Measurements from ENCODE around the gene ARHGAP15. TPM values are rescaled to one million over a fixed set of nuclear protein-coding genes. Genes with fewer than 3 reads are reported as not detected.

Gene ARHGAP15
- total and polyA plus RNA-seq, 12 donors: 4.7 to 33.8 (median 10.4) TPM

DNA sequence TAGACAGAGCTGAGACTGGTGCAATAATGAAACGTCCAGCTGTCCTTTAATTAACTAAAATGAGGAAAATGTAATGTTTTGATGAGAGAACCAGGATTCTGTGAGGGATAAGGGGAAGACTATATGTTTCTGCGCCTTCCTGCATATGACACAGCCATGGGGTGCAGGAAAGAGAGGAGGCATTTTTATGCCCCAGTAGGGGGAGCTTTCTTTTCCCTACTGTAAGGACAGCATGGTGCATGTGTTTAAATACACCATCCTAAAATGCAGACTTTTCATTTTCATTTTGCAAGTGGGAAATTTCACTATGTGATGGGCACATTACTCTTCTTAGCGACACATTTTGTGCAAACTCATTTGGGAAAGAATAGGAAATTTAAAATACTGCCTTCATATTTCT lies 446.1 kb downstream of the ARHGAP15 start:
- DNase-seq: no peak
- no peak overlapping the region for H3K4me3 ChIP-seq
- H3K9me3 ChIP-seq (replicated peaks in 1 of 3): no peaks in the 10 kb centered on the region
- no peaks in the 10 kb centered on the region for H3K36me3 ChIP-seq (replicated peaks in 1 of 2)
- no peaks in the 10 kb centered on the region for H3K27me3 ChIP-seq
- no peak for TF ChIP-seq POLR2A (IDR thresholded peaks at IDR 0.05)
- TF ChIP-seq, protein P1, sequence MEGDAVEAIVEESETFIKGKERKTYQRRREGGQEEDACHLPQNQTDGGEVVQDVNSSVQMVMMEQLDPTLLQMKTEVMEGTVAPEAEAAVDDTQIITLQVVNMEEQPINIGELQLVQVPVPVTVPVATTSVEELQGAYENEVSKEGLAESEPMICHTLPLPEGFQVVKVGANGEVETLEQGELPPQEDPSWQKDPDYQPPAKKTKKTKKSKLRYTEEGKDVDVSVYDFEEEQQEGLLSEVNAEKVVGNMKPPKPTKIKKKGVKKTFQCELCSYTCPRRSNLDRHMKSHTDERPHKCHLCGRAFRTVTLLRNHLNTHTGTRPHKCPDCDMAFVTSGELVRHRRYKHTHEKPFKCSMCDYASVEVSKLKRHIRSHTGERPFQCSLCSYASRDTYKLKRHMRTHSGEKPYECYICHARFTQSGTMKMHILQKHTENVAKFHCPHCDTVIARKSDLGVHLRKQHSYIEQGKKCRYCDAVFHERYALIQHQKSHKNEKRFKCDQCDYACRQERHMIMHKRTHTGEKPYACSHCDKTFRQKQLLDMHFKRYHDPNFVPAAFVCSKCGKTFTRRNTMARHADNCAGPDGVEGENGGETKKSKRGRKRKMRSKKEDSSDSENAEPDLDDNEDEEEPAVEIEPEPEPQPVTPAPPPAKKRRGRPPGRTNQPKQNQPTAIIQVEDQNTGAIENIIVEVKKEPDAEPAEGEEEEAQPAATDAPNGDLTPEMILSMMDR (IDR thresholded peaks at IDR 0.05): peak in 2 of 6 experiments; percentile 7 to 25
- no peak overlapping the region for H3K27ac ChIP-seq
- 68 to 81% (median 80%) methylated on average over 3 of the region's 3 CpGs for WGBS, 4 donors
- H3K4me1 ChIP-seq (replicated peaks in 1 of 2): no peaks in the 10 kb centered on the region
- intact Hi-C loops (cut with DNase I): no loop called here

DNA sequence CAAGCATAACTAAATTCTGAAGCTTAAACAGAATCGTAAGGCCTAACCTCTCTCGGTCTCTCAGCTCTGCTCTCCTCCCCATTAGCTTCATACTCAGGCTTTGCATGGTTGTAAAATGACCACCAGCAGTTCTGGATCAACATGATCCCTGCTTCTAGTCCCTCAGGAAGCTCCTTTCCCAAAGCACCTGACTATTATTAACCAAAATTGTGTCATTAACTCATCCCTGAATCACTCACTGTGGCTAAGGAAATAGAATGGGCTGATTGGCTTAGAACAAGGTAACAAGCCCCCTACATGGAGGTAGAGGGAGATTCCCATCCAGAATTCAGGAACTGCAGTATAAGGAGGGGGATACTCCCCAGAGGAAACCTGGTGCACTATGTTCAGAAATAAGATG lies 448.3 kb downstream of the ARHGAP15 start:
- no peak overlapping the region for H3K27ac ChIP-seq
- no peaks in the 10 kb centered on the region for H3K4me1 ChIP-seq (replicated peaks in 1 of 2)
- intact Hi-C loops (cut with DNase I): no loop called here
- no peaks in the 10 kb centered on the region for H3K27me3 ChIP-seq
- TF ChIP-seq POLR2A (IDR thresholded peaks at IDR 0.05): no peak
- TF ChIP-seq, protein P1 (IDR thresholded peaks at IDR 0.05): no peak
- no peak overlapping the region for H3K4me3 ChIP-seq
- no peak for DNase-seq
- H3K36me3 ChIP-seq (replicated peaks in 1 of 2): no peaks in the 10 kb centered on the region
- no peaks in the 10 kb centered on the region for H3K9me3 ChIP-seq (replicated peaks in 1 of 3)
- 85 to 100% (median 94%) methylated on average over 2 of the region's 2 CpGs for WGBS, 4 donors

DNA sequence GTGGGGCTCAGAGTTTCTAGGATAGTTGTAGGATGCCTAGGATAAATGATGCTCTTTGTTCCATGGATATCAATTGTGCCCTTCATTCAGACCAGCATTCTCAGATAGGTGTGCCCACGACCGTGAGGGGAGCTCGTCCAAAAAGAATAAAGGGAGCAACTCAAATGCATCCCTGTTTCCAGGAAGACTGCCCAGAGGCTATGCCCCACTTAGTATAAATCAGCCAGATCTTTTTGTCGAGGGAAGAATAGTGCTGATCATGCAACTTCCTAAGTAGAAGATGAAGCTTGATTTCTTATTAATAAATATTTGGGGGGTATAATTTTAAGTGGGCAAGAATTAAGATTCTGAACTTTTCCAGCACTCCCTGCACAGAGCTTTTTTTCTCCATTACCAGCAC lies 450.2 kb downstream of the ARHGAP15 start:
- 68 to 74% (median 72%) methylated on average over 4 of the region's 4 CpGs for WGBS, 4 donors
- Histone ChIP-seq H3K27ac (no peak overlapping the region), H3K4me3 (no peak overlapping the region), H3K27me3 (no peaks in the 10 kb centered on the region), H3K9me3 (replicated peaks in 1 of 3) (no peaks in the 10 kb centered on the region), H3K4me1 (replicated peaks in 1 of 2) (no peaks in the 10 kb centered on the region), H3K36me3 (replicated peaks in 1 of 2) (no peaks in the 10 kb centered on the region)
- intact Hi-C loops (cut with DNase I): no loop called here
- no peak for TF ChIP-seq POLR2A (IDR thresholded peaks at IDR 0.05)
- TF ChIP-seq, protein P1 (IDR thresholded peaks at IDR 0.05): no peak
- DNase-seq: no peak

DNA sequence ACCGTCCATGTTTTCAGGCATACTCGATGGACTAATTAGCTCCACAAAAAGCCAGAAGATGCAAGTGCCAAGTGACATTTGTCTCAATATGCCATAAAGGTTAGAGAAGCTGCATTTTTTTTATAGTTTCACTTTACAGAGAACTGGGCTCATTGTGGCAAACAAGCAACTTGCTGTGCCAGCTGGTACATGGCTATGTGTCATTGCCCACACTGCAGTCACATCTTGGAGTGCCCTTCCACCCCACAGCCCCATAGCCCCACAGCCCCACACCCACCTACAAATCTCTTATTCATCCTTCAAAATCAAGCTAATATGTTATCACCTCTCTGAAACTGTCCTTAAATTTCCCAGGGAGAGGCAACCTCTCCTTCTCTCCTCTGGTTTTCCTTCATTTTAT lies 451.9 kb downstream of the ARHGAP15 start:
- WGBS, 4 donors: 79 to 86% (median 80%) methylated on average over 2 of the region's 2 CpGs
- Histone ChIP-seq H3K4me3 (no peak overlapping the region), H3K9me3 (replicated peaks in 1 of 3) (no peaks in the 10 kb centered on the region), H3K27ac (no peak overlapping the region), H3K4me1 (replicated peaks in 1 of 2) (no peaks in the 10 kb centered on the region), H3K27me3 (no peaks in the 10 kb centered on the region), H3K36me3 (replicated peaks in 1 of 2) (no peaks in the 10 kb centered on the region)
- TF ChIP-seq, protein P1 (IDR thresholded peaks at IDR 0.05): no peak
- TF ChIP-seq POLR2A (IDR thresholded peaks at IDR 0.05): no peak
- intact Hi-C loops (cut with DNase I): no loop called here
- no peak for DNase-seq

All from adrenal gland (tissue), 12 donors.